ENCODE results near the gene RBM20. TPM values are rescaled to one million over a fixed set of nuclear protein-coding genes. Genes with fewer than 3 reads are reported as not detected.

Gene RBM20
- total RNA-seq, 1 experiment from 2014 or later: 0.11 TPM

GRCh38 chr10:110774069-110775019, 130.2 kb downstream of the RBM20 start:
- intact Hi-C loops (cut with micrococcal nuclease; ENCODE audit: unreplicated experiment): no loop called here
- BruUV-seq (replicated peaks): TSS peak; percentile 72
- Histone ChIP-seq H3K79me2 (ENCODE audit: low read depth) (no peaks in the 10 kb centered on the region), H3K27ac (peak overlapping the region; percentile 79), H4K20me1 (ENCODE audit: insufficient read depth) (no peaks in the 10 kb centered on the region), H3K4me3 (no peak overlapping the region), H3K4me1 (replicated peaks; ENCODE audit: insufficient read depth) (peaks cover 23% of the 10 kb centered on the region), H3K27me3 (ENCODE audit: insufficient read depth, low read depth) (no peaks in the 10 kb centered on the region), H3K9me2 (ENCODE audit: insufficient read depth) (no peaks in the 10 kb centered on the region), H3K4me2 (peak overlapping the region; percentile 48), H2AFZ (no peak overlapping the region), H3K9me3 (ENCODE audit: insufficient read depth, low read depth) (no peaks in the 10 kb centered on the region), H3F3A (ENCODE audit: insufficient read depth, low read depth) (peaks cover 20% of the 10 kb centered on the region), H3K36me3 (ENCODE audit: low read depth) (no peaks in the 10 kb centered on the region)
- DNase-seq: peak; percentile 30 to 79
- TF ChIP-seq EZH2 (IDR thresholded peaks at IDR 0.05; ENCODE audit: low read depth) (no peak), CTCF (conservative IDR thresholded peaks at IDR 0.05) (no peak)
- ChIA-PET POLR2A (ENCODE audit: unreplicated experiment) (interaction anchor here (0.5 to 0.6 kb wide), 2 partner anchors 29 to 182 kb away, joined by 3 to 4 read pairs; no protein-coding TSS in a partner anchor), CTCF (interaction anchor here (0.8 kb wide), 1 partner anchor 102 kb away, joined by 3 read pairs; no protein-coding TSS in a partner anchor)

GRCh38 chr10:110775020-110775375, 130.9 kb downstream of the RBM20 start:
- no peak overlapping the region for H3K4me3 ChIP-seq
- no peak overlapping the region for H2AFZ ChIP-seq
- no peaks in the 10 kb centered on the region for H4K20me1 ChIP-seq (ENCODE audit: insufficient read depth)
- H3K79me2 ChIP-seq (ENCODE audit: low read depth): no peaks in the 10 kb centered on the region
- H3K27me3 ChIP-seq (ENCODE audit: insufficient read depth, low read depth): no peaks in the 10 kb centered on the region
- peak overlapping the region; percentile 48 for H3K4me2 ChIP-seq
- no peaks in the 10 kb centered on the region for H3K9me2 ChIP-seq (ENCODE audit: insufficient read depth)
- TF ChIP-seq EZH2 (IDR thresholded peaks at IDR 0.05; ENCODE audit: low read depth): no peak
- no peak for TF ChIP-seq CTCF (conservative IDR thresholded peaks at IDR 0.05)
- no peaks in the 10 kb centered on the region for H3K36me3 ChIP-seq (ENCODE audit: low read depth)
- peaks cover 20% of the 10 kb centered on the region for H3F3A ChIP-seq (ENCODE audit: insufficient read depth, low read depth)
- BruUV-seq (replicated peaks): no TSS peak
- ChIA-PET POLR2A (ENCODE audit: unreplicated experiment) (no interaction called here), CTCF (interaction anchor here (0.8 kb wide), 1 partner anchor 103 kb away, joined by 3 read pairs; no protein-coding TSS in a partner anchor)
- H3K9me3 ChIP-seq (ENCODE audit: insufficient read depth, low read depth): no peaks in the 10 kb centered on the region
- peak; percentile 16 to 88 for DNase-seq
- H3K27ac ChIP-seq: peak overlapping the region; percentile 79
- H3K4me1 ChIP-seq (replicated peaks; ENCODE audit: insufficient read depth): peaks cover 23% of the 10 kb centered on the region
- intact Hi-C loops (cut with micrococcal nuclease; ENCODE audit: unreplicated experiment): no loop called here

GRCh38 chr10:110775406-110775805, 131.3 kb downstream of the RBM20 start:
- H3K4me3 ChIP-seq: no peak overlapping the region
- no peak for DNase-seq
- H3K79me2 ChIP-seq (ENCODE audit: low read depth): no peaks in the 10 kb centered on the region
- no peaks in the 10 kb centered on the region for H3K27me3 ChIP-seq (ENCODE audit: insufficient read depth, low read depth)
- no peaks in the 10 kb centered on the region for H3K9me2 ChIP-seq (ENCODE audit: insufficient read depth)
- CTCF ChIA-PET: no interaction called here
- no peaks in the 10 kb centered on the region for H4K20me1 ChIP-seq (ENCODE audit: insufficient read depth)
- H3K27ac ChIP-seq: peak overlapping the region; percentile 79
- H3K9me3 ChIP-seq (ENCODE audit: insufficient read depth, low read depth): no peaks in the 10 kb centered on the region
- no peak for TF ChIP-seq EZH2 (IDR thresholded peaks at IDR 0.05; ENCODE audit: low read depth)
- no peak for TF ChIP-seq CTCF (conservative IDR thresholded peaks at IDR 0.05)
- POLR2A ChIA-PET (ENCODE audit: unreplicated experiment): no interaction called here
- no peak overlapping the region for H2AFZ ChIP-seq
- H3K4me2 ChIP-seq: peak overlapping the region; percentile 48
- H3K4me1 ChIP-seq (replicated peaks; ENCODE audit: insufficient read depth): peaks cover 23% of the 10 kb centered on the region
- BruUV-seq (replicated peaks): no TSS peak
- intact Hi-C loops (cut with micrococcal nuclease; ENCODE audit: unreplicated experiment): no loop called here
- peaks cover 20% of the 10 kb centered on the region for H3F3A ChIP-seq (ENCODE audit: insufficient read depth, low read depth)
- no peaks in the 10 kb centered on the region for H3K36me3 ChIP-seq (ENCODE audit: low read depth)

All from PC-9 (cell line).